HCT116 (cell line): ENCODE data around the gene MRPL41. TPM values are rescaled to one million over a fixed set of nuclear protein-coding genes. Genes with fewer than 3 reads are reported as not detected.

Source experiments
- ATAC-seq: fragments of 200-7000 bp; cut with Tn5 transposase; 2 replicates; pipeline ENCODE4 v1.9.1; 2020; ENCODE audit warnings: mild to moderate bottlenecking, moderate library complexity
- BruUV-seq: library from RNA; stranded (reverse); fragments of 400-500 nt; replicated peaks from 2 replicates; lab custom pipeline; 2021; lab: Mats Ljungman, UMichigan
- CTCF ChIA-PET: fragments of 300-600 bp; sonication (Branson Sonifier 250); formaldehyde crosslinking; loops from one replicate; lab custom pipeline; 2021; ENCODE audit warnings: antibody characterized with exemption; lab: Charles Lee
- POLR2A ChIA-PET: fragments of 300-600, 350-600 bp; sonication (Branson Sonifier 250); formaldehyde crosslinking; loops from one replicate; lab custom pipeline; 2021; ENCODE audit warnings: antibody characterized with exemption; lab: Charles Lee
- RAD21 ChIA-PET, 2 experiments: fragments of 300-600 bp; sonication (Branson Sonifier 250); formaldehyde crosslinking; loops; one replicate each; lab custom pipeline; 2023; ENCODE audit warnings: low total read pairs in 2 of 2; ENCODE audit not compliant: uncharacterized antibody in 2 of 2, unreplicated experiment in 2 of 2, low non-redundant PET in 1 of 2; lab: Charles Lee
- DNase-seq: peaks from one replicate; pipeline ENCODE4 v3.0.0-alpha.2; 2010; ENCODE audit warnings: low read depth, low spot score
- H2AFZ ChIP-seq: fragments of 200-600 bp; shearing (Covaris generic), sonication (generic); 2 replicates; pipeline ENCODE4 v1.6.1; 2017; ENCODE audit warnings: low read depth, mixed run types, mixed read lengths, antibody characterized with exemption, low read length; ENCODE audit not compliant: poor library complexity, severe bottlenecking
- H3K27ac ChIP-seq: 2 replicates; pipeline ENCODE4 v1.5.1; 2012; ENCODE audit warnings: low read depth, low read length
- H3K27me3 ChIP-seq: fragments of 200-600 bp; sonication (generic); 2 replicates; pipeline ENCODE4 v1.6.1; 2016; ENCODE audit warnings: mixed run types, low read length, mixed read lengths; ENCODE audit not compliant: insufficient read depth
- H3K36me3 ChIP-seq, 2 experiments: fragments of 200-500 bp in 1 of 2; fragments of 200-600 bp in 1 of 2; sonication (Bioruptor generic) in 1 of 2; sonication (generic) in 1 of 2; 2 replicates each; pipeline versions ENCODE4 v1.5.1 to v1.6.1; 2014 to 2016; ENCODE audit warnings: low read length in 2 of 2, inconsistent platforms in 1 of 2, mixed read lengths in 1 of 2, mixed run types in 1 of 2; ENCODE audit not compliant: insufficient read depth in 2 of 2, control insufficient read depth in 1 of 2
- H3K4me1 ChIP-seq, 2 experiments: fragments of 200-600 bp in 1 of 2; sonication (generic) in 1 of 2; 2 replicates each; pipeline versions ENCODE4 v1.5.1 to v1.6.1; 2012 to 2017; ENCODE audit warnings: low read length in 2 of 2, inconsistent platforms in 1 of 2, mild to moderate bottlenecking in 1 of 2, mixed read lengths in 1 of 2, mixed run types in 1 of 2, moderate library complexity in 1 of 2; ENCODE audit not compliant: insufficient read depth in 2 of 2, control insufficient read depth in 1 of 2
- H3K4me2 ChIP-seq: fragments of 200-600 bp; sonication (generic); 2 replicates; pipeline ENCODE4 v1.6.1; 2017; ENCODE audit warnings: mixed run types, low read length, mixed read lengths
- H3K4me3 ChIP-seq, 2 experiments: fragments of 200-600 bp in 1 of 2; sonication (generic) in 1 of 2; replicated peaks in 1 of 2; 2 replicates each; pipeline ENCODE4 v1.5.1; 2011 to 2016; ENCODE audit warnings: low read length in 2 of 2, control low read depth in 1 of 2, low read depth in 1 of 2, mild to moderate bottlenecking in 1 of 2, mixed read lengths in 1 of 2, mixed run types in 1 of 2
- H3K79me2 ChIP-seq: fragments of 200-600 bp; sonication (generic); 2 replicates; pipeline ENCODE4 v1.6.1; 2017; ENCODE audit warnings: mild to moderate bottlenecking, mixed run types, low read length, moderate library complexity, mixed read lengths; ENCODE audit not compliant: insufficient read depth
- H3K9ac ChIP-seq: fragments of 200-600 bp; sonication (generic); 2 replicates; pipeline ENCODE4 v1.6.1; 2016; ENCODE audit warnings: low read length, mixed read lengths
- H3K9me2 ChIP-seq: fragments of 200-600 bp; sonication (generic), shearing (Covaris generic); 2 replicates; pipeline ENCODE4 v1.6.1; 2017; ENCODE audit warnings: mixed run types, mild to moderate bottlenecking, moderate library complexity; ENCODE audit not compliant: insufficient read depth
- H3K9me3 ChIP-seq, 2 experiments: fragments of 200-500 bp in 1 of 2; fragments of 200-600 bp in 1 of 2; sonication (Bioruptor generic) in 1 of 2; sonication (generic) in 1 of 2; 2 replicates each; pipeline ENCODE4 v1.6.1; 2014 to 2017; ENCODE audit warnings: low read length in 2 of 2, mixed read lengths in 2 of 2, inconsistent platforms in 1 of 2, low read depth in 1 of 2, mild to moderate bottlenecking in 1 of 2, mixed run types in 1 of 2, moderate library complexity in 1 of 2; ENCODE audit not compliant: control insufficient read depth in 1 of 2, insufficient read depth in 1 of 2
- H4K20me1 ChIP-seq: fragments of 200-600 bp; sonication (generic), shearing (Covaris generic); 2 replicates; pipeline ENCODE4 v1.6.1; 2017; ENCODE audit warnings: mixed run types, mild to moderate bottlenecking, moderate library complexity; ENCODE audit not compliant: insufficient read depth
- EZH2 ChIP-seq: fragments of 200-600 bp; sonication (generic); IDR thresholded peaks from 2 replicates; pipeline ENCODE4 v1.6.1; 2017; ENCODE audit warnings: antibody characterized with exemption, mixed run types
- EZH2phosphoT487 ChIP-seq: fragments of 200-600 bp; IDR thresholded peaks from 2 replicates; pipeline ENCODE4 v1.6.1; 2018; ENCODE audit warnings: antibody characterized with exemption, borderline replicate concordance
- FOSL1 ChIP-seq: IDR thresholded peaks from 2 replicates; pipeline ENCODE4 v1.6.1; 2012; ENCODE audit warnings: low read depth
- JUND ChIP-seq: IDR thresholded peaks from 2 replicates; pipeline ENCODE4 v1.6.1; 2012
- POLR2A ChIP-seq: IDR thresholded peaks from 2 replicates; pipeline ENCODE4 v1.7.0; 2011; ENCODE audit warnings: borderline replicate concordance; ENCODE audit not compliant: insufficient read depth, insufficient read length; ENCODE audit errors: extremely low read depth
- POLR2AphosphoS5 ChIP-seq: IDR thresholded peaks from 2 replicates; pipeline ENCODE4 v1.6.1; 2011; ENCODE audit warnings: mild to moderate bottlenecking, low read depth, low read length, moderate library complexity
- RAD21 ChIP-seq: IDR thresholded peaks from 2 replicates; pipeline ENCODE4 v1.6.1; 2012; ENCODE audit warnings: low read depth, mild to moderate bottlenecking
- SIN3A ChIP-seq: IDR thresholded peaks from 2 replicates; pipeline ENCODE4 v1.6.1; 2012; ENCODE audit warnings: low read depth
- SRF ChIP-seq: IDR thresholded peaks from 2 replicates; pipeline ENCODE4 v1.6.1; 2012; ENCODE audit warnings: low read depth
- YY1 ChIP-seq: IDR thresholded peaks from 2 replicates; pipeline ENCODE4 v1.6.1; 2011; ENCODE audit warnings: low read length, low read depth, moderate library complexity, mild to moderate bottlenecking; ENCODE audit not compliant: insufficient replicate concordance; ENCODE audit errors: extremely low read depth
- ZFX ChIP-seq: fragments of 450-650 bp; IDR thresholded peaks from 2 replicates; pipeline ENCODE4 v1.6.1; 2017
- ZNF274 ChIP-seq: fragments of 200-500 bp; sonication (Bioruptor generic); IDR thresholded peaks from 2 replicates; pipeline ENCODE4 v1.6.1; 2014; ENCODE audit warnings: mild to moderate bottlenecking, low read depth, low read length, inconsistent platforms
- intact Hi-C: fragments of 100-400 bp; cut with micrococcal nuclease; formaldehyde crosslinking; loops from 2 replicates; pipeline ENCODE4 v1.10.0; 2022
- total RNA-seq: library from RNA; stranded (reverse); gene quantifications from one replicate; pipeline ENCODE4 v1.2.1, GENCODE V29; 2021; ENCODE audit not compliant: unreplicated experiment
- TF ChIP-seq, protein P1 (sequence below): IDR thresholded peaks from 2 replicates; pipeline ENCODE4 v1.6.1; 2012; ENCODE audit warnings: low read depth

MRPL41 gene
- total RNA-seq, 1 experiment from 2014 or later: 69.5 TPM

DNA sequence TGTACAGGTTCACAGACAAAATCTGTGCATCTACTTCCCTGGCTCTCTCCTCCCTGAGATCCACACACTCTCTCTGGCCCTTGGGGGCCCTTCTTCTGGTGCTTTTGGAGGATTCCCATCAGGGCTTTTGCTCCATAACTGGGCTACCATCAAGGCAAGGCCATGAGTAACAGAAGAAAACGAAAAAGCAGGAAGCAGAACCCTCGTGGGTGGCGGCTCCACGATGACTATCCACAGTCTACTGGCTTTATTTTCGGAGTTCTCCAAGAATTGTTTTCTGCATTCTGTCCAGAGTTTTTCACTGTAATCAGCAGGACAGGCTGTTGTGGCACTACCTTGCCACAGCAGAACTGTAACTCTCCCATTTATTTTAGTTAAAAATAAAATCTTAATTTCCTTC lies 21.3 kb upstream of the MRPL41 start:
- ChIA-PET CTCF (no interaction called here), RAD21 (no interaction called here), POLR2A (no interaction called here)
- Histone ChIP-seq H3K36me3 (no peaks in the 10 kb centered on the region), H2AFZ (no peak overlapping the region), H3K79me2 (no peaks in the 10 kb centered on the region), H3K9ac (no peak overlapping the region), H3K4me1 (peaks cover 6 to 13% of the 10 kb centered on the region in 2 experiments; a peak in 3 of 4 replicates), H3K9me2 (no peaks in the 10 kb centered on the region), H3K27ac (no peak overlapping the region), H4K20me1 (no peaks in the 10 kb centered on the region), H3K4me2 (no peak overlapping the region), H3K9me3 (no peaks in the 10 kb centered on the region), H3K4me3 (no peak overlapping the region), H3K27me3 (no peaks in the 10 kb centered on the region)
- DNase-seq: no peak
- intact Hi-C loops: no loop called here
- no peak for TF ChIP-seq JUND
- TF ChIP-seq RAD21: no peak
- TF ChIP-seq ZFX: no peak
- TF ChIP-seq EZH2phosphoT487: no peak
- no peak for ATAC-seq
- BruUV-seq: no TSS peak

DNA sequence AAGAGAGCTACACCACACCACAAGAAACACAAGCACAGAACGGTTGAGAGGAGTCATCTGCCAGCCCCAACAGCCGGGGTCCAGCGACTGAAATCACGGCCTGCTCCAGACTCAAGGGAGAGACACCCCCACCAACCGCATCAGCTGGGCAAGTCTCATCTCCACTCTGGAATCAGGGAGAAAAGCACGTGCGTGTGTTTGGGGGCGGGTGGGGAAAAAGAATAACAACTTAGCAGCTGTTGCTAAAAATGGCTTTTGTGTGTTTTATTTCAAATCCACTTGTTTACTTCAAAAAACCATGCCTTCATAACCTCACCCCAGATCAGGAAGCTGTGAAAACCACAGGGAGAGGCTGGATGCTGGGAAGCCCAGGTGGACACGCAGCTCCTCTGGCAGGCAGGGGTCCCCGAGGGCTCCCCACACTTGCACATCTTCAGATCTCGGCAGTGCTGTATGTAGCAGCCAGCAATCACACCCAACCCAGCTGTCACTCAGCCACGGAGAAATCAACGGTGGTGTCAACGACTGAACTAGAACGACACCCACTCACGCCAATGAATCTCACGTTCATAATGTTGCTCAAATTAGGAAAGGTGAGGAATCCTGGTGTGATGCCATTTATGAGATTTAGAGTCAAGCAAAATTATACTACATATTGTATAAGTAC lies 20.4 kb upstream of the MRPL41 start:
- H4K20me1 ChIP-seq: no peaks in the 10 kb centered on the region
- no peak overlapping the region for H3K9ac ChIP-seq
- CTCF ChIA-PET: interaction anchor here (0.7 to 1.0 kb wide), 2 partner anchors 21 to 244 kb away, joined by 3 read pairs; no protein-coding TSS in a partner anchor
- POLR2A ChIA-PET: no interaction called here
- no peak for TF ChIP-seq JUND
- TF ChIP-seq ZFX: no peak
- TF ChIP-seq RAD21: no peak
- TF ChIP-seq, protein P1, sequence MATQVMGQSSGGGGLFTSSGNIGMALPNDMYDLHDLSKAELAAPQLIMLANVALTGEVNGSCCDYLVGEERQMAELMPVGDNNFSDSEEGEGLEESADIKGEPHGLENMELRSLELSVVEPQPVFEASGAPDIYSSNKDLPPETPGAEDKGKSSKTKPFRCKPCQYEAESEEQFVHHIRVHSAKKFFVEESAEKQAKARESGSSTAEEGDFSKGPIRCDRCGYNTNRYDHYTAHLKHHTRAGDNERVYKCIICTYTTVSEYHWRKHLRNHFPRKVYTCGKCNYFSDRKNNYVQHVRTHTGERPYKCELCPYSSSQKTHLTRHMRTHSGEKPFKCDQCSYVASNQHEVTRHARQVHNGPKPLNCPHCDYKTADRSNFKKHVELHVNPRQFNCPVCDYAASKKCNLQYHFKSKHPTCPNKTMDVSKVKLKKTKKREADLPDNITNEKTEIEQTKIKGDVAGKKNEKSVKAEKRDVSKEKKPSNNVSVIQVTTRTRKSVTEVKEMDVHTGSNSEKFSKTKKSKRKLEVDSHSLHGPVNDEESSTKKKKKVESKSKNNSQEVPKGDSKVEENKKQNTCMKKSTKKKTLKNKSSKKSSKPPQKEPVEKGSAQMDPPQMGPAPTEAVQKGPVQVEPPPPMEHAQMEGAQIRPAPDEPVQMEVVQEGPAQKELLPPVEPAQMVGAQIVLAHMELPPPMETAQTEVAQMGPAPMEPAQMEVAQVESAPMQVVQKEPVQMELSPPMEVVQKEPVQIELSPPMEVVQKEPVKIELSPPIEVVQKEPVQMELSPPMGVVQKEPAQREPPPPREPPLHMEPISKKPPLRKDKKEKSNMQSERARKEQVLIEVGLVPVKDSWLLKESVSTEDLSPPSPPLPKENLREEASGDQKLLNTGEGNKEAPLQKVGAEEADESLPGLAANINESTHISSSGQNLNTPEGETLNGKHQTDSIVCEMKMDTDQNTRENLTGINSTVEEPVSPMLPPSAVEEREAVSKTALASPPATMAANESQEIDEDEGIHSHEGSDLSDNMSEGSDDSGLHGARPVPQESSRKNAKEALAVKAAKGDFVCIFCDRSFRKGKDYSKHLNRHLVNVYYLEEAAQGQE: no peak
- TF ChIP-seq FOSL1: no peak
- no peak for TF ChIP-seq POLR2A
- TF ChIP-seq ZNF274: no peak
- TF ChIP-seq SIN3A: no peak
- no peak for TF ChIP-seq SRF
- no peak for TF ChIP-seq YY1
- TF ChIP-seq EZH2: no peak
- TF ChIP-seq POLR2AphosphoS5: no peak
- H3K9me3 ChIP-seq: no peaks in the 10 kb centered on the region
- no peaks in the 10 kb centered on the region for H3K79me2 ChIP-seq
- RAD21 ChIA-PET: no interaction called here
- no peaks in the 10 kb centered on the region for H3K27me3 ChIP-seq
- ATAC-seq (no peak), DNase-seq (no peak)
- H3K27ac ChIP-seq: no peak overlapping the region
- H3K4me2 ChIP-seq: no peak overlapping the region
- H3K4me3 ChIP-seq: no peak overlapping the region
- BruUV-seq: no TSS peak
- no peaks in the 10 kb centered on the region for H3K36me3 ChIP-seq
- intact Hi-C loops: no loop called here
- H3K9me2 ChIP-seq: no peaks in the 10 kb centered on the region
- H3K4me1 ChIP-seq: peaks cover 6 to 10% of the 10 kb centered on the region in 2 experiments; a peak in 3 of 4 replicates
- no peak overlapping the region for H2AFZ ChIP-seq
